MM.1S (cell line): Measurements from ENCODE around the gene VEZF1.
"Not testable (repeated sequence)": the region's sequence is repeated elsewhere in the genome, so short reads cannot be mapped to it uniquely, and the experiment has no call there.

Experiments used
- DNase-seq: peaks from one replicate; pipeline ENCODE4 v3.0.0-alpha.2; 2015
- H2AFZ ChIP-seq: fragments of 300-600 bp; sonication (generic); 2 replicates; pipeline ENCODE4 v1.6.0; 2016; ENCODE audit warnings: antibody characterized with exemption, low read length
- H3F3A ChIP-seq: fragments of 300-600 bp; sonication (generic); 2 replicates; pipeline ENCODE4 v1.6.1; 2016; ENCODE audit warnings: mild to moderate bottlenecking, antibody characterized with exemption, low read length, moderate library complexity, mixed read lengths; ENCODE audit not compliant: insufficient read depth
- H3K27ac ChIP-seq: fragments of 300-600 bp; sonication (generic); 2 replicates; pipeline ENCODE4 v1.5.1; 2016; ENCODE audit warnings: mild to moderate bottlenecking, low read length
- H3K27me3 ChIP-seq: fragments of 300-600 bp; sonication (generic); replicated peaks from 2 replicates; pipeline ENCODE4 v1.6.0; 2016; ENCODE audit warnings: low read length; ENCODE audit not compliant: insufficient read depth
- H3K36me3 ChIP-seq: fragments of 300-600 bp; sonication (generic); replicated peaks from 2 replicates; pipeline ENCODE4 v1.6.1; 2016; ENCODE audit warnings: mild to moderate bottlenecking, low read length, mixed read lengths; ENCODE audit not compliant: insufficient read depth
- H3K4me1 ChIP-seq: fragments of 300-600 bp; sonication (generic); 2 replicates; pipeline ENCODE4 v1.6.1; 2016; ENCODE audit warnings: low read length, mixed read lengths
- H3K4me2 ChIP-seq: fragments of 300-600 bp; sonication (generic); 2 replicates; pipeline ENCODE4 v1.6.0; 2016; ENCODE audit warnings: low read depth, low read length
- H3K4me3 ChIP-seq: fragments of 300-600 bp; sonication (generic); 2 replicates; pipeline ENCODE4 v1.5.1; 2016; ENCODE audit warnings: low read length, mixed read lengths
- H3K79me2 ChIP-seq: fragments of 300-600 bp; sonication (generic); 2 replicates; pipeline ENCODE4 v1.6.1; 2016; ENCODE audit warnings: mixed run types, low read length, mixed read lengths
- H3K9ac ChIP-seq: fragments of 300-600 bp; sonication (generic); 2 replicates; pipeline ENCODE4 v1.6.1; 2016; ENCODE audit warnings: low read length, mixed read lengths
- H3K9me2 ChIP-seq: fragments of 300-600 bp; sonication (generic); replicated peaks from 2 replicates; pipeline ENCODE4 v1.6.1; 2016; ENCODE audit warnings: mild to moderate bottlenecking, low read length, mixed read lengths; ENCODE audit not compliant: insufficient read depth
- H3K9me3 ChIP-seq: fragments of 300-600 bp; sonication (generic); replicated peaks from 2 replicates; pipeline ENCODE4 v1.6.1; 2016; ENCODE audit warnings: mild to moderate bottlenecking, low read length, mixed read lengths; ENCODE audit not compliant: insufficient read depth
- H4K20me1 ChIP-seq: fragments of 300-600 bp; sonication (generic); 2 replicates; pipeline ENCODE4 v1.6.1; 2016; ENCODE audit warnings: mild to moderate bottlenecking, low read length, moderate library complexity, mixed read lengths; ENCODE audit not compliant: insufficient read depth
- CTCF ChIP-seq: fragments of 300-600 bp; sonication (generic); IDR thresholded peaks from 2 replicates; pipeline ENCODE4 v1.5.1; 2016; ENCODE audit warnings: antibody characterized with exemption, low read length, mixed read lengths
- EZH2 ChIP-seq: fragments of 300-600 bp; sonication (generic); optimal IDR thresholded peaks from 2 replicates; pipeline ENCODE3; 2017; ENCODE audit warnings: low read depth, mild to moderate bottlenecking, antibody characterized with exemption, low read length, mixed read lengths
- EZH2phosphoT487 ChIP-seq: fragments of 300-600 bp; sonication (generic); IDR thresholded peaks from 2 replicates; pipeline ENCODE4 v1.6.1; 2018; ENCODE audit warnings: antibody characterized with exemption, low read length

VEZF1 gene

GRCh38 chr17:57963149-57963511 is 24.9 kb downstream of the VEZF1 start:
- H2AFZ ChIP-seq: no peak overlapping the region
- H3K9me3 ChIP-seq: no peaks in the 10 kb centered on the region
- no peak for DNase-seq
- H3K9ac ChIP-seq: no peak overlapping the region
- no peaks in the 10 kb centered on the region for H3K9me2 ChIP-seq
- no peaks in the 10 kb centered on the region for H3F3A ChIP-seq
- no peaks in the 10 kb centered on the region for H3K36me3 ChIP-seq
- H3K4me2 ChIP-seq: no peak overlapping the region
- H3K27ac ChIP-seq: no peak overlapping the region
- H4K20me1 ChIP-seq: no peaks in the 10 kb centered on the region
- H3K27me3 ChIP-seq: peaks cover 34% of the 10 kb centered on the region
- no peak overlapping the region for H3K4me3 ChIP-seq
- TF ChIP-seq EZH2phosphoT487 (no peak), CTCF (no peak), EZH2 (no peak)
- H3K79me2 ChIP-seq: no peaks in the 10 kb centered on the region
- no peaks in the 10 kb centered on the region for H3K4me1 ChIP-seq

GRCh38 chr17:57962279-57963148 is 25.5 kb downstream of the VEZF1 start:
- no peak for DNase-seq
- Histone ChIP-seq H3F3A (no peaks in the 10 kb centered on the region), H3K9ac (no peak overlapping the region), H3K4me3 (no peak overlapping the region), H2AFZ (no peak overlapping the region), H3K9me3 (no peaks in the 10 kb centered on the region), H3K4me2 (no peak overlapping the region), H3K36me3 (no peaks in the 10 kb centered on the region), H3K27ac (no peak overlapping the region), H3K9me2 (no peaks in the 10 kb centered on the region), H3K79me2 (no peaks in the 10 kb centered on the region), H3K27me3 (peaks cover 39% of the 10 kb centered on the region), H3K4me1 (no peaks in the 10 kb centered on the region), H4K20me1 (no peaks in the 10 kb centered on the region)
- TF ChIP-seq CTCF: no peak
- no peak for TF ChIP-seq EZH2phosphoT487
- no peak for TF ChIP-seq EZH2

GRCh38 chr17:57959929-57960328 is 28.1 kb downstream of the VEZF1 start:
- Histone ChIP-seq H2AFZ (no peak overlapping the region), H3K9me3 (no peaks in the 10 kb centered on the region), H3K27ac (no peak overlapping the region), H3K36me3 (no peaks in the 10 kb centered on the region), H3K4me3 (no peak overlapping the region), H3F3A (peaks cover 10% of the 10 kb centered on the region; the same call in 1 of the 2 replicates), H3K9me2 (no peaks in the 10 kb centered on the region), H3K4me1 (peaks cover 15% of the 10 kb centered on the region), H3K9ac (no peak overlapping the region), H3K27me3 (peaks cover 58% of the 10 kb centered on the region), H4K20me1 (0 out of 2 replicates have a peak, but pooled peaks cover 3% of the 10 kb centered on the region), H3K79me2 (no peaks in the 10 kb centered on the region), H3K4me2 (no peak overlapping the region)
- no peak for DNase-seq
- TF ChIP-seq CTCF: no peak
- no peak for TF ChIP-seq EZH2
- no peak for TF ChIP-seq EZH2phosphoT487

- not testable (repeated sequence) for H3K9ac ChIP-seq, DNase-seq, H2AFZ ChIP-seq, H3K79me2 ChIP-seq, H3K4me3 ChIP-seq, H3K4me2 ChIP-seq, H3K9me2 ChIP-seq, H3K9me3 ChIP-seq, H3K27ac ChIP-seq, H4K20me1 ChIP-seq, H3K36me3 ChIP-seq
- peaks cover 73% of the 10 kb centered on the region for H3K27me3 ChIP-seq
- peaks cover 15% of the 10 kb centered on the region for H3K4me1 ChIP-seq
- H3F3A ChIP-seq: peaks cover 10% of the 10 kb centered on the region; the same call in 1 of the 2 replicates
Observed at GRCh38 chr17:57958391-57958790, 29.7 kb downstream of the VEZF1 start.
